ENCODE data around the gene SKIL. TPM values are rescaled to one million over a fixed set of nuclear protein-coding genes. Genes with fewer than 3 reads are reported as not detected.
"Not testable (repeated sequence)": the region's sequence is repeated elsewhere in the genome, so short reads cannot be mapped to it uniquely, and the experiment has no call there.

The SKIL gene
- total RNA-seq, 2 donors from 2014 or later = 20.4 to 32.9 TPM

- DNase-seq (ENCODE audit: low spot score) = no peak
- H3K27me3 ChIP-seq = no peaks in the 10 kb centered on the region
- no peak overlapping the region for H3K27ac ChIP-seq
- TF ChIP-seq CTCF (IDR thresholded peaks at IDR 0.05) = no peak
- H3K4me1 ChIP-seq = no peaks in the 10 kb centered on the region
- H3K9me3 ChIP-seq = peaks cover 0 to 9% of the 10 kb centered on the region in 2 donors
- no peaks in the 10 kb centered on the region for H3K36me3 ChIP-seq
- H3K4me3 ChIP-seq = no peak overlapping the region
Measured at GRCh38 chr3:170322566-170323269, 34.8 kb upstream of the SKIL start.

GRCh38 chr3:170323331-170323730 lies 34.2 kb upstream of the SKIL start:
- Histone ChIP-seq H3K9me3 (peaks cover 0 to 9% of the 10 kb centered on the region in 2 donors), H3K27ac (no peak overlapping the region), H3K4me1 (no peaks in the 10 kb centered on the region), H3K27me3 (no peaks in the 10 kb centered on the region), H3K4me3 (no peak overlapping the region), H3K36me3 (no peaks in the 10 kb centered on the region)
- no peak for TF ChIP-seq CTCF (IDR thresholded peaks at IDR 0.05)
- DNase-seq (ENCODE audit: low spot score) = no peak

GRCh38 chr3:170324962-170325361 lies 32.6 kb upstream of the SKIL start:
- no peak overlapping the region for H3K27ac ChIP-seq
- TF ChIP-seq CTCF (IDR thresholded peaks at IDR 0.05) = no peak
- no peak overlapping the region for H3K4me3 ChIP-seq
- H3K36me3 ChIP-seq = no peaks in the 10 kb centered on the region
- no peaks in the 10 kb centered on the region for H3K27me3 ChIP-seq
- peaks cover 0 to 9% of the 10 kb centered on the region in 2 donors for H3K9me3 ChIP-seq
- DNase-seq (ENCODE audit: low spot score) = no peak
- no peaks in the 10 kb centered on the region for H3K4me1 ChIP-seq

GRCh38 chr3:170327040-170327808 lies 30.3 kb upstream of the SKIL start:
- no peak for TF ChIP-seq CTCF (IDR thresholded peaks at IDR 0.05)
- peaks cover 0 to 9% of the 10 kb centered on the region in 2 donors for H3K9me3 ChIP-seq
- H3K36me3 ChIP-seq = no peaks in the 10 kb centered on the region
- no peaks in the 10 kb centered on the region for H3K27me3 ChIP-seq
- H3K4me3 ChIP-seq = no peak overlapping the region
- H3K27ac ChIP-seq = no peak overlapping the region
- DNase-seq (ENCODE audit: low spot score) = peak; percentile 23
- no peaks in the 10 kb centered on the region for H3K4me1 ChIP-seq

GRCh38 chr3:170327868-170328548 lies 29.5 kb upstream of the SKIL start:
- H3K36me3 ChIP-seq, H3K27me3 ChIP-seq: not testable (repeated sequence)

GRCh38 chr3:170330366-170330765 lies 27.1 kb upstream of the SKIL start:
- Histone ChIP-seq H3K4me3 (no peak overlapping the region), H3K4me1 (no peaks in the 10 kb centered on the region), H3K27ac (no peak overlapping the region), H3K27me3 (no peaks in the 10 kb centered on the region), H3K36me3 (no peaks in the 10 kb centered on the region), H3K9me3 (peaks cover 0 to 9% of the 10 kb centered on the region in 2 donors)
- DNase-seq (ENCODE audit: low spot score) = peak; percentile 36
- no peak for TF ChIP-seq CTCF (IDR thresholded peaks at IDR 0.05)

More at GRCh38 chr3:170327868-170328548, 29.5 kb upstream of the SKIL start:
- DNase-seq (ENCODE audit: low spot score) = peak; percentile 28
- not testable (repeated sequence) for H3K27ac ChIP-seq, H3K4me3 ChIP-seq, H3K4me1 ChIP-seq, H3K9me3 ChIP-seq
